ENCODE results near the gene RPS17. TPM values are rescaled to one million over a fixed set of nuclear protein-coding genes. Genes with fewer than 3 reads are reported as not detected.

RPS17 gene
- total RNA-seq, 4 donors from 2014 or later, result 845 to 2,591 (median 2,334) TPM

GRCh38 chr15:82575335-82575734 lies 35.1 kb upstream of the RPS17 start:
- Histone ChIP-seq H3K36me3 (no peaks in the 10 kb centered on the region), H3K4me3 (no peak overlapping the region), H3K9me3 (no peaks in the 10 kb centered on the region), H3K27ac (no peak overlapping the region), H3K4me1 (peaks cover 0 to 22% (median 9%) of the 10 kb centered on the region in 3 donors), H3K27me3 (no peaks in the 10 kb centered on the region)
- no peak for ATAC-seq
- TF ChIP-seq CTCF (IDR thresholded peaks at IDR 0.05) (no peak), POLR2A (IDR thresholded peaks at IDR 0.05) (no peak), EP300 (IDR thresholded peaks at IDR 0.05) (no peak), POLR2AphosphoS5 (IDR thresholded peaks at IDR 0.05) (no peak)
- 66 to 83% methylated on average over 3 of the region's 3 CpGs for WGBS, 2 donors (ENCODE audit: low coverage in 1 of 2)

GRCh38 chr15:82572986-82573385 lies 32.7 kb upstream of the RPS17 start:
- no peak for ATAC-seq
- H3K27me3 ChIP-seq, result no peaks in the 10 kb centered on the region
- H3K9me3 ChIP-seq, result no peaks in the 10 kb centered on the region
- peaks cover 0 to 22% (median 9%) of the 10 kb centered on the region in 3 donors for H3K4me1 ChIP-seq
- no peak overlapping the region for H3K27ac ChIP-seq
- H3K36me3 ChIP-seq, result peaks cover 0 to 6% of the 10 kb centered on the region in 2 donors
- TF ChIP-seq EP300 (IDR thresholded peaks at IDR 0.05) (no peak), POLR2AphosphoS5 (IDR thresholded peaks at IDR 0.05) (no peak), POLR2A (IDR thresholded peaks at IDR 0.05) (no peak), CTCF (IDR thresholded peaks at IDR 0.05) (no peak)
- WGBS, 2 donors (ENCODE audit: low coverage in 1 of 2), result 64 to 75% methylated on average over 2 to 3 of the region's 3 CpGs
- no peak overlapping the region for H3K4me3 ChIP-seq

- WGBS, 2 donors (ENCODE audit: low coverage in 1 of 2), result 46 to 79% methylated on average over 3 of the region's 5 CpGs
- Histone ChIP-seq H3K36me3 (peaks cover 0 to 11% of the 10 kb centered on the region in 2 donors), H3K4me3 (peak overlapping the region in 1 of 2 donors; percentile 54), H3K27ac (peak overlapping the region in 3 of 4 donors; percentile 79 to 83 (median 82)), H3K27me3 (no peaks in the 10 kb centered on the region), H3K4me1 (peaks cover 0 to 22% (median 9%) of the 10 kb centered on the region in 3 donors), H3K9me3 (no peaks in the 10 kb centered on the region)
- TF ChIP-seq POLR2A (IDR thresholded peaks at IDR 0.05), result no peak
- TF ChIP-seq POLR2AphosphoS5 (IDR thresholded peaks at IDR 0.05), result no peak
- TF ChIP-seq EP300 (IDR thresholded peaks at IDR 0.05), result no peak
- no peak for TF ChIP-seq CTCF (IDR thresholded peaks at IDR 0.05)
- no peak for ATAC-seq
Measured at GRCh38 chr15:82572311-82572710, 32.1 kb upstream of the RPS17 start.

GRCh38 chr15:82571722-82572222 lies 31.5 kb upstream of the RPS17 start:
- TF ChIP-seq EP300 (IDR thresholded peaks at IDR 0.05), result no peak
- TF ChIP-seq POLR2AphosphoS5 (IDR thresholded peaks at IDR 0.05), result peak; percentile 33
- no peak for TF ChIP-seq CTCF (IDR thresholded peaks at IDR 0.05)
- no peak for TF ChIP-seq POLR2A (IDR thresholded peaks at IDR 0.05)
- H3K27ac ChIP-seq, result peak overlapping the region in 3 of 4 donors; percentile 79 to 83 (median 82)
- ATAC-seq, result peak; percentile 95
- H3K27me3 ChIP-seq, result no peaks in the 10 kb centered on the region
- H3K9me3 ChIP-seq, result no peaks in the 10 kb centered on the region
- H3K4me1 ChIP-seq, result peaks cover 0 to 22% (median 9%) of the 10 kb centered on the region in 3 donors
- WGBS, 2 donors (ENCODE audit: low coverage in 1 of 2), result 5% methylated on average over 8 of the region's 17 CpGs; no CpG with 5 or more reads in 1 of the 2 donors
- H3K4me3 ChIP-seq, result peak overlapping the region; percentile 31 to 54
- H3K36me3 ChIP-seq, result peaks cover 0 to 16% of the 10 kb centered on the region in 2 donors

Measured in gastroesophageal sphincter (tissue), 4 donors.